K562 (cell line): ENCODE results near the gene BORCS5. TPM values are rescaled to one million over a fixed set of nuclear protein-coding genes. Genes with fewer than 3 reads are reported as not detected.

Experiments used
- ATAC-seq: fragments of 200-7000 bp; cut with Tn5 transposase; 3 replicates; pipeline ENCODE4 v1.9.1; 2020; ENCODE audit warnings: moderate library complexity
- BruUV-seq: library from RNA; stranded (reverse); fragments of 400-500 nt; replicated peaks from 2 replicates; lab custom pipeline; 2021; lab: Mats Ljungman, UMichigan
- CTCF ChIA-PET: fragments of 300-600 bp; formaldehyde crosslinking; extraction: SDS; loops from one replicate; lab custom pipeline; 2021; ENCODE audit warnings: low intra/inter-chr PET ratio; lab: Yijun Ruan, JAX
- POLR2A ChIA-PET: fragments of 300-600, 350-650 bp; sonication (Branson Sonifier 250); formaldehyde crosslinking; extraction: SDS; loops from one replicate; lab custom pipeline; 2021; ENCODE audit warnings: antibody characterized with exemption, inconsistent platforms; lab: Yijun Ruan, JAX
- DNase-seq, 4 experiments: peaks; one replicate each; pipeline versions ENCODE4 v3.0.0 to v3.0.0-alpha.2; 2011 to 2018; ENCODE audit warnings: low spot score in 3 of 4, mixed read lengths in 3 of 4; ENCODE audit errors: extremely low read depth in 1 of 4
- FAIRE-seq: peaks from 2 replicates; lab custom pipeline; 2011; peaks lifted over from hg19 to GRCh38; lab: Jason Lieb, UNC
- H2AFZ ChIP-seq: 2 replicates; pipeline ENCODE4 v1.6.0; 2011; ENCODE audit warnings: low read depth, low read length, control low read depth, inconsistent platforms
- H3K27ac ChIP-seq: fragments of 200-600 bp; 3 replicates; pipeline ENCODE4 v1.8.0; 2011; ENCODE audit warnings: low read depth, mild to moderate bottlenecking, control low read depth, inconsistent platforms, low read length, moderate library complexity, mixed read lengths; ENCODE audit errors: extremely low read depth
- H3K27me3 ChIP-seq, 2 experiments: fragments of 300-600 bp in 1 of 2; 2 replicates in 1 of 2; 3 replicates in 1 of 2; pipeline versions ENCODE4 v1.6.0 to v1.8.0; 2011; ENCODE audit warnings: inconsistent platforms in 2 of 2, low read length in 2 of 2, mild to moderate bottlenecking in 1 of 2, mixed read lengths in 1 of 2, moderate library complexity in 1 of 2; ENCODE audit not compliant: control insufficient read depth in 2 of 2, insufficient read depth in 2 of 2
- H3K36me3 ChIP-seq: fragments of 300-600 bp; 3 replicates; pipeline ENCODE4 v1.8.0; 2011; ENCODE audit warnings: mild to moderate bottlenecking, low read length, inconsistent platforms; ENCODE audit not compliant: control insufficient read depth, insufficient read depth
- H3K4me1 ChIP-seq, 2 experiments: fragments of 200-600 bp in 1 of 2; replicated peaks in 1 of 2; 2 replicates in 1 of 2; 3 replicates in 1 of 2; pipeline versions ENCODE4 v1.5.1 to v1.8.0; 2011; ENCODE audit warnings: inconsistent platforms in 2 of 2, low read length in 2 of 2, mild to moderate bottlenecking in 1 of 2, mixed read lengths in 1 of 2, moderate library complexity in 1 of 2; ENCODE audit not compliant: control insufficient read depth in 2 of 2, insufficient read depth in 2 of 2
- H3K4me2 ChIP-seq: 2 replicates; pipeline ENCODE4 v1.6.1; 2011; ENCODE audit warnings: low read length, control low read depth, inconsistent platforms, mixed read lengths; ENCODE audit not compliant: insufficient read depth
- H3K4me3 ChIP-seq: fragments of 200-600 bp; sonication (generic), shearing (Covaris generic); 2 replicates; pipeline ENCODE4 v1.5.1; 2016; ENCODE audit warnings: control low read depth, inconsistent platforms
- H3K79me2 ChIP-seq: fragments of 200-600 bp; 3 replicates; pipeline ENCODE4 v1.8.0; 2011; ENCODE audit warnings: low read length, inconsistent platforms; ENCODE audit not compliant: control insufficient read depth, insufficient read depth
- H3K9ac ChIP-seq, 2 experiments: 2 replicates each; pipeline versions ENCODE4 v1.6.0 to v1.6.1; 2011; ENCODE audit warnings: low read depth in 2 of 2, low read length in 2 of 2, control low read depth in 1 of 2, inconsistent platforms in 1 of 2, mild to moderate bottlenecking in 1 of 2, mixed read lengths in 1 of 2; ENCODE audit not compliant: insufficient read depth in 1 of 2
- H3K9me1 ChIP-seq: one replicate; pipeline ENCODE4 v1.6.0; 2011; ENCODE audit warnings: inconsistent platforms, mild to moderate bottlenecking, low read length, moderate library complexity; ENCODE audit not compliant: control insufficient read depth, insufficient read depth
- H3K9me3 ChIP-seq: replicated peaks from 2 replicates; pipeline ENCODE4 v1.5.1; 2011; ENCODE audit warnings: low read depth, low read length, inconsistent platforms; ENCODE audit not compliant: control insufficient read depth, insufficient read depth
- H4K20me1 ChIP-seq: replicated peaks from 2 replicates; pipeline ENCODE4 v1.6.1; 2011; ENCODE audit warnings: low read length, inconsistent platforms, mixed read lengths; ENCODE audit not compliant: control insufficient read depth, insufficient read depth
- ELK3 ChIP-seq: fragments of 450-650 bp; formaldehyde crosslinking; IDR thresholded peaks from 2 replicates; pipeline ENCODE4 v1.4.0; 2020; ENCODE audit warnings: mild to moderate bottlenecking
- MAZ ChIP-seq, 2 experiments: fragments of 450-650 bp in 1 of 2; sonication (generic) in 1 of 2; formaldehyde crosslinking; IDR thresholded peaks in 1 of 2; conservative IDR thresholded peaks in 1 of 2; 2 replicates each; pipeline versions ENCODE4 v1.4.0 to v1.5.0; 2020; ENCODE audit warnings: mild to moderate bottlenecking in 1 of 2, missing genetic modification reagents in 1 of 2
- PCBP2 ChIP-seq: fragments of 200-400 bp; formaldehyde crosslinking; IDR thresholded peaks from 2 replicates; pipeline ENCODE4 v1.6.1; 2018; ENCODE audit warnings: low read length, low read depth, mild to moderate bottlenecking, moderate library complexity; ENCODE audit not compliant: poor library complexity, severe bottlenecking
- TCFL5 ChIP-seq: fragments of 250-450 bp; sonication (Bioruptor Pico); conservative IDR thresholded peaks from 2 replicates; pipeline ENCODE4 v1.6.1; 2021; ENCODE audit warnings: mild to moderate bottlenecking, moderate library complexity, matching md5 sums
- WGBS: fragments of 100-300 bp; shearing (Covaris generic); methylation state at CpG from one replicate; pipeline ENCODE4 v1.1.6; 2016; ENCODE audit warnings: low coverage, mixed read lengths; ENCODE audit not compliant: insufficient coverage; ENCODE audit errors: missing lambda C conversion rate; 5-methylcytosine and 5-hydroxymethylcytosine counted together
- in situ Hi-C: fragments of 300-500 bp; cut with MboI; formaldehyde crosslinking; loops from 4 replicates; pipeline ENCODE4 v1.15.0; 2018; ENCODE audit warnings: inconsistent platforms, mixed read lengths
- intact Hi-C: fragments of 100-400 bp; cut with micrococcal nuclease; formaldehyde crosslinking; loops from 2 replicates; pipeline ENCODE4 v1.14.2; 2022
- polyA plus RNA-seq, 8 experiments: library from polyadenylated mRNA; depleted of rRNA in 4 of 8; stranded (reverse) in 5 of 8; unstranded in 3 of 8; fragments of >200 nt; fragmentation: Nextera tagmentation in 2 of 8; fragmentation: Illumina TruSeq in 1 of 8; extraction: Ambion mirVana in 2 of 8; extraction: Trizol in 1 of 8; gene quantifications; 2 replicates each; pipeline versions ENCODE4 v1.2.1 to v1.2.3, GENCODE V29; 2011 to 2014; ENCODE audit warnings: inconsistent platforms in 1 of 8, missing spikeins in 1 of 8
- total RNA-seq, 7 experiments: library from RNA; depleted of rRNA in 6 of 7; stranded (reverse); fragments of >200 nt in 6 of 7; fragmentation: Illumina TruSeq in 2 of 7; extraction: Trizol in 2 of 7; gene quantifications; 2 replicates each; pipeline versions ENCODE4 v1.2.1 to v1.2.3, GENCODE V29; 2011 to 2021; ENCODE audit warnings: low replicate concordance in 1 of 7

The BORCS5 gene
- total and polyA plus RNA-seq, 9 of the 15 experiments (the other 6 are each of a cell fraction or from before 2014, with no cell fraction given), result 0.31 to 12.4 (median 6.6) TPM

DNA sequence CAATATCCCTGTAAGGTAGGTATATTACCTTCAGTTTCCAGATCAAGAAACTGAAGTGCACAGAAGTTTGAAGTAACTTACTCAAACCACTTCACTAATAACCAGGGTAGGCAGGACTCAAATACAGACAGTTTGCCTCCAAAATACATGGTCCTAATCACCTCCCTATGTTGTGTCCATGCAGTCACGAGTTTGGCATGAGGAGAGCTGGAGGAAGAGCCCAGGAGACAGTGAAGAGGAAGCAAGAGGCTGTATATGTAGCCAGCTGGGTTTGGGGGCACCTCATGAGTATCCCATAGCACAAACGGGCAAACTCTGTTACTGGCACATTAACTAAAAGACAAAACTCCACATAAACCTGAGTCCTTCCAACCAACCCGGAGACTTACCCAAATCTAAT, 126.6 kb downstream of the BORCS5 start:
- H3K9me1 ChIP-seq, result no peaks in the 10 kb centered on the region
- in situ Hi-C loops (no loop called here), intact Hi-C loops (no loop called here)
- H3K79me2 ChIP-seq, result no peaks in the 10 kb centered on the region
- no peak for DNase-seq
- peaks cover 34% of the 10 kb centered on the region for H3K36me3 ChIP-seq
- CTCF ChIA-PET, result no interaction called here
- WGBS, result 47% methylated on average over 3 of the region's 3 CpGs
- no peak overlapping the region for H3K4me3 ChIP-seq
- no peak for TF ChIP-seq TCFL5 (CRISPR knock-in tag)
- no peak for TF ChIP-seq ELK3 (CRISPR knock-in tag)
- TF ChIP-seq PCBP2, result no peak
- no peak for TF ChIP-seq MAZ (CRISPR knock-in tag; conservative IDR thresholded peaks at IDR 0.05 in 1 of 2, IDR thresholded peaks at IDR 0.05 in 1 of 2)
- no peaks in the 10 kb centered on the region for H4K20me1 ChIP-seq
- no peaks in the 10 kb centered on the region for H3K4me1 ChIP-seq
- no peak overlapping the region for H3K4me2 ChIP-seq
- no peak for ATAC-seq
- no peak overlapping the region for H2AFZ ChIP-seq
- H3K9me3 ChIP-seq, result no peaks in the 10 kb centered on the region
- no peak overlapping the region for H3K27ac ChIP-seq
- BruUV-seq, result no TSS peak
- H3K27me3 ChIP-seq, result no peaks in the 10 kb centered on the region
- H3K9ac ChIP-seq, result no peak overlapping the region
- FAIRE-seq, result no peak
- POLR2A ChIA-PET, result no interaction called here
